IMR-90 (cell line): ENCODE measurements around the gene AGAP1. TPM values are rescaled to one million over a fixed set of nuclear protein-coding genes. Genes with fewer than 3 reads are reported as not detected.

ENCODE experiments used
- ATAC-seq: fragments of 200-7000 bp; cut with Tn5 transposase; 2 replicates; pipeline ENCODE4 v1.9.1; 2020; ENCODE audit warnings: low read depth, mild to moderate bottlenecking, moderate library complexity
- BruUV-seq: library from RNA; stranded (reverse); fragments of 400-500 nt; replicated peaks from 2 replicates; lab custom pipeline; 2021; lab: Mats Ljungman, UMichigan
- CTCF ChIA-PET: fragments of 300-600 bp; formaldehyde crosslinking; extraction: SDS; loops from one replicate; lab custom pipeline; 2021; ENCODE audit warnings: antibody characterized with exemption; lab: Yijun Ruan, JAX
- POLR2A ChIA-PET: fragments of 300-600 bp; sonication (Branson Sonifier 250); formaldehyde crosslinking; loops from one replicate; lab custom pipeline; 2022; ENCODE audit warnings: antibody characterized with exemption; ENCODE audit not compliant: unreplicated experiment; lab: Charles Lee
- DNase-seq: peaks from one replicate; pipeline ENCODE4 v3.0.0; 2013
- H2AFZ ChIP-seq: replicated peaks from 2 replicates; pipeline ENCODE3; 2013; ENCODE audit warnings: low read length, mild to moderate bottlenecking; ENCODE audit not compliant: poor library complexity
- H2AK5ac ChIP-seq: 2 replicates; pipeline ENCODE4 v1.6.1; 2013; ENCODE audit warnings: low read depth, low read length, inconsistent platforms
- H2AK9ac ChIP-seq: replicated peaks from 2 replicates; pipeline ENCODE3; 2013; ENCODE audit warnings: mild to moderate bottlenecking, low read depth, low read length, moderate library complexity; ENCODE audit not compliant: poor library complexity
- H2BK120ac ChIP-seq: 2 replicates; pipeline ENCODE4 v1.6.1; 2013; ENCODE audit warnings: low read depth, low read length, inconsistent platforms
- H2BK15ac ChIP-seq: 3 replicates; pipeline ENCODE4 v1.6.1; 2013; ENCODE audit warnings: low read depth, low read length, inconsistent platforms
- H2BK20ac ChIP-seq: 2 replicates; pipeline ENCODE4 v1.6.1; 2013; ENCODE audit warnings: low read depth, mild to moderate bottlenecking, inconsistent platforms, low read length, moderate library complexity
- H2BK5ac ChIP-seq: 2 replicates; pipeline ENCODE4 v1.6.1; 2013; ENCODE audit warnings: mild to moderate bottlenecking, low read depth, low read length, inconsistent platforms; ENCODE audit not compliant: poor library complexity, severe bottlenecking
- H3K14ac ChIP-seq: replicated peaks from 2 replicates; pipeline ENCODE4 v1.6.1; 2013; ENCODE audit warnings: low read depth, low read length, inconsistent platforms
- H3K18ac ChIP-seq: 2 replicates; pipeline ENCODE4 v1.6.1; 2013; ENCODE audit warnings: low read depth, low read length, control low read depth
- H3K23ac ChIP-seq: 2 replicates; pipeline ENCODE4 v1.6.1; 2013; ENCODE audit warnings: low read depth, low read length, inconsistent platforms
- H3K27ac ChIP-seq: 2 replicates; pipeline ENCODE4 v1.5.1; 2013; ENCODE audit warnings: mild to moderate bottlenecking, control low read depth, low read length; ENCODE audit not compliant: insufficient read depth
- H3K27me3 ChIP-seq: 2 replicates; pipeline ENCODE4 v1.6.1; 2013; ENCODE audit warnings: low read length; ENCODE audit not compliant: control insufficient read depth, insufficient read depth
- H3K36me3 ChIP-seq: 2 replicates; pipeline ENCODE4 v1.6.1; 2013; ENCODE audit warnings: low read length, mixed read lengths; ENCODE audit not compliant: control insufficient read depth, insufficient read depth
- H3K4ac ChIP-seq: 2 replicates; pipeline ENCODE4 v1.6.1; 2013; ENCODE audit warnings: low read depth, low read length, inconsistent platforms
- H3K4me1 ChIP-seq: 2 replicates; pipeline ENCODE4 v1.6.1; 2013; ENCODE audit warnings: low read length, mixed read lengths; ENCODE audit not compliant: control insufficient read depth, insufficient read depth
- H3K4me2 ChIP-seq: 2 replicates; pipeline ENCODE4 v1.6.1; 2013; ENCODE audit warnings: low read depth, mild to moderate bottlenecking, control low read depth, low read length, moderate library complexity
- H3K4me3 ChIP-seq: 2 replicates; pipeline ENCODE4 v1.5.1; 2013; ENCODE audit warnings: low read depth, mild to moderate bottlenecking, control low read depth, low read length, moderate library complexity; ENCODE audit not compliant: insufficient read depth
- H3K56ac ChIP-seq: 2 replicates; pipeline ENCODE4 v1.6.1; 2013; ENCODE audit warnings: low read length, inconsistent platforms; ENCODE audit not compliant: insufficient read depth; ENCODE audit errors: extremely low read depth
- H3K79me1 ChIP-seq, 2 experiments: 2 replicates each; pipeline ENCODE4 v1.6.1; 2013; ENCODE audit warnings: low read length in 2 of 2, inconsistent platforms in 1 of 2, low read depth in 1 of 2
- H3K9ac ChIP-seq: 2 replicates; pipeline ENCODE4 v1.6.1; 2013; ENCODE audit warnings: low read depth, low read length, control low read depth
- H3K9me1 ChIP-seq: 2 replicates; pipeline ENCODE4 v1.6.1; 2013; ENCODE audit warnings: low read length, inconsistent platforms; ENCODE audit not compliant: insufficient read depth
- H3K9me3 ChIP-seq: 2 replicates; pipeline ENCODE4 v1.6.1; 2013; ENCODE audit warnings: low read length; ENCODE audit not compliant: control insufficient read depth, insufficient read depth
- H4K20me1 ChIP-seq: 2 replicates; pipeline ENCODE4 v1.6.1; 2013; ENCODE audit warnings: low read length, inconsistent platforms; ENCODE audit not compliant: insufficient read depth
- H4K5ac ChIP-seq: 2 replicates; pipeline ENCODE4 v1.6.1; 2013; ENCODE audit warnings: mild to moderate bottlenecking, low read depth, low read length, control low read depth
- H4K8ac ChIP-seq, 2 experiments: 2 replicates each; pipeline ENCODE4 v1.6.1; 2013; ENCODE audit warnings: low read depth in 2 of 2, low read length in 2 of 2, control low read depth in 1 of 2, inconsistent platforms in 1 of 2
- H4K91ac ChIP-seq: 2 replicates; pipeline ENCODE4 v1.6.1; 2013; ENCODE audit warnings: low read depth, low read length, inconsistent platforms; ENCODE audit not compliant: insufficient read depth
- BHLHE40 ChIP-seq: fragments of 150-350 bp; IDR thresholded peaks from 2 replicates; pipeline ENCODE4 v1.6.1; 2016; ENCODE audit warnings: mild to moderate bottlenecking, low read depth, low read length
- CEBPB ChIP-seq: IDR thresholded peaks from 2 replicates; pipeline ENCODE4 v1.6.1; 2012; ENCODE audit warnings: low read depth, low read length, improper control_type of control experiment
- CHD1 ChIP-seq: IDR thresholded peaks from 2 replicates; pipeline ENCODE4 v1.6.1; 2012; ENCODE audit warnings: low read depth, low read length, improper control_type of control experiment
- FOS ChIP-seq: fragments of 150-350 bp; IDR thresholded peaks from 2 replicates; pipeline ENCODE4 v1.6.1; 2016; ENCODE audit warnings: low read depth, low read length
- MAFK ChIP-seq: IDR thresholded peaks from 2 replicates; pipeline ENCODE4 v1.6.1; 2012; ENCODE audit warnings: low read depth, low read length, improper control_type of control experiment
- NFE2L2 ChIP-seq: fragments of 150-350 bp; IDR thresholded peaks from 2 replicates; pipeline ENCODE4 v1.6.1; 2016; ENCODE audit warnings: low read depth, mild to moderate bottlenecking, low read length
- RAD21 ChIP-seq: IDR thresholded peaks from 2 replicates; pipeline ENCODE4 v1.6.1; 2012; ENCODE audit warnings: low read length, improper control_type of control experiment
- RCOR1 ChIP-seq: IDR thresholded peaks from 2 replicates; pipeline ENCODE4 v1.6.1; 2012; ENCODE audit warnings: mild to moderate bottlenecking, low read length, improper control_type of control experiment; ENCODE audit not compliant: insufficient replicate concordance
- SMC3 ChIP-seq: fragments of 150-350 bp; IDR thresholded peaks from 2 replicates; pipeline ENCODE4 v1.6.1; 2016; ENCODE audit warnings: low read depth, mild to moderate bottlenecking, antibody characterized with exemption, low read length, moderate library complexity
- WGBS, 2 experiments: methylation state at CpG; one replicate each; pipeline versions ENCODE4 v1.1.5 to v1.1.7; 2013; ENCODE audit warnings: missing lambda C conversion rate in 2 of 2; ENCODE audit not compliant: insufficient read length in 1 of 2; ENCODE audit errors: extremely low coverage in 2 of 2; 5-methylcytosine and 5-hydroxymethylcytosine counted together
- dilution Hi-C: fragments of 300-500 bp; cut with HindIII; formaldehyde crosslinking; loops from one replicate; pipeline ENCODE4 v1.14.3; 2018; ENCODE audit warnings: low sequenced_read_pairs; ENCODE audit not compliant: unreplicated experiment
- in situ Hi-C: fragments of 300-500 bp; cut with MboI; formaldehyde crosslinking; loops from 3 replicates; pipeline ENCODE4 v1.14.3; 2019; ENCODE audit warnings: low sequenced_read_pairs, inconsistent platforms, mixed read lengths
- intact Hi-C: fragments of 100-400 bp; cut with micrococcal nuclease; formaldehyde crosslinking; loops from 2 replicates; pipeline ENCODE4 v1.10.0; 2022
- polyA plus RNA-seq, 3 experiments: library from polyadenylated mRNA; depleted of rRNA; stranded (reverse); fragments of >200 nt; gene quantifications; 2 replicates each; pipeline ENCODE4 v1.2.3, GENCODE V29; 2012; ENCODE audit warnings: low replicate concordance in 1 of 3
- total RNA-seq: library from RNA; depleted of rRNA; stranded (reverse); fragments of >200 nt; gene quantifications from 2 replicates; pipeline ENCODE4 v1.2.3, GENCODE V29; 2012
- TF ChIP-seq, protein P1 (sequence below): fragments of 150-350 bp; IDR thresholded peaks from 2 replicates; pipeline ENCODE4 v1.6.1; 2016; ENCODE audit warnings: low read depth, mild to moderate bottlenecking, low read length, moderate library complexity, borderline replicate concordance

AGAP1 gene
- total and polyA plus RNA-seq, 2 of the 4 experiments (the other 2 are of a cell fraction) = 15.1 to 16.4 TPM

DNA sequence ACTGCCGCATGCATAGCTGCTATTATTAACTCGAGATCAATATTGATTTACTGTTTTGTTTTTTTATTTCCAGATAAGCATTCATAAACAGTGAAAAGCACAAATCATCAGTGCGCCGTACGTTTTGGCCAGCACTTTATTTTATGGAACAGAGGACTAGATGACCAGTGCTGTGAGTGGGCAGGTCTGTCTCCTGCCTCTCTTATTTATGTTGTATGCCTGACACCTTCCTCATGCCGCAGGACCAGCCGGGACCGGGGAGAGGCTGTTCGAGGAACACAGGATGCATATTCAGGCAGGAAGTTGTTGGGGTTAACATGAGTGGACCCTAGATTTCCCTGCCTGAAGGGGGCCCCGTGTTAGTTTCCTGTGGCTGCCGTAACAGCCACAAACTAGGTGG lies 72.6 kb downstream of the AGAP1 start:
- Histone ChIP-seq H2AK9ac (no peak overlapping the region), H3K18ac (no peak overlapping the region), H3K4me3 (no peak overlapping the region), H2BK20ac (no peak overlapping the region), H2AFZ (no peak overlapping the region), H3K4ac (no peak overlapping the region), H3K9ac (no peak overlapping the region), H2AK5ac (no peak overlapping the region), H3K79me1 (peaks cover 39 to 74% of the 10 kb centered on the region in 2 experiments), H3K56ac (no peak overlapping the region), H3K4me1 (peaks cover 10% of the 10 kb centered on the region), H3K27me3 (no peaks in the 10 kb centered on the region), H2BK15ac (no peak overlapping the region), H2BK120ac (no peak overlapping the region), H4K8ac (no peak overlapping the region), H3K9me3 (peaks cover 9% of the 10 kb centered on the region), H3K36me3 (no peaks in the 10 kb centered on the region), H4K5ac (no peak overlapping the region), H3K9me1 (no peaks in the 10 kb centered on the region), H4K20me1 (peaks cover 53% of the 10 kb centered on the region), H4K91ac (no peak overlapping the region), H2BK5ac (no peak overlapping the region), H3K4me2 (no peak overlapping the region), H3K14ac (no peak overlapping the region), H3K27ac (no peak overlapping the region), H3K23ac (no peak overlapping the region)
- WGBS, 2 experiments = no CpG with 5 or more reads among the region's 11 CpGs
- ChIA-PET CTCF (no interaction called here), POLR2A (no interaction called here)
- ATAC-seq (no peak), DNase-seq (no peak)
- TF ChIP-seq MAFK (no peak), FOS (no peak), RAD21 (no peak), RCOR1 (no peak), BHLHE40 (no peak), NFE2L2 (no peak), CEBPB (no peak), SMC3 (no peak), CHD1 (no peak)
- TF ChIP-seq, protein P1, sequence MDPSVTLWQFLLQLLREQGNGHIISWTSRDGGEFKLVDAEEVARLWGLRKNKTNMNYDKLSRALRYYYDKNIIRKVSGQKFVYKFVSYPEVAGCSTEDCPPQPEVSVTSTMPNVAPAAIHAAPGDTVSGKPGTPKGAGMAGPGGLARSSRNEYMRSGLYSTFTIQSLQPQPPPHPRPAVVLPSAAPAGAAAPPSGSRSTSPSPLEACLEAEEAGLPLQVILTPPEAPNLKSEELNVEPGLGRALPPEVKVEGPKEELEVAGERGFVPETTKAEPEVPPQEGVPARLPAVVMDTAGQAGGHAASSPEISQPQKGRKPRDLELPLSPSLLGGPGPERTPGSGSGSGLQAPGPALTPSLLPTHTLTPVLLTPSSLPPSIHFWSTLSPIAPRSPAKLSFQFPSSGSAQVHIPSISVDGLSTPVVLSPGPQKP = no peak
- in situ Hi-C loops = no loop called here
- no TSS peak for BruUV-seq
- dilution Hi-C loops = no loop called here
- intact Hi-C loops = no loop called here
